Mesenchymal stem cell (in vitro differentiated cells and primary cell): ENCODE results near the gene C5AR1.
"Not testable (repeated sequence)": the region's sequence is repeated elsewhere in the genome, so short reads cannot be mapped to it uniquely, and the experiment has no call there.

ENCODE experiments used
- DNase-seq: peaks from one replicate; pipeline ENCODE4 v3.0.0-alpha.2; 2013
- H2AFZ ChIP-seq: one replicate; pipeline ENCODE4 v1.6.1; 2013; ENCODE audit warnings: low read depth, mild to moderate bottlenecking, control low read depth, inconsistent platforms, low read length, moderate library complexity
- H2AK5ac ChIP-seq: 2 replicates; pipeline ENCODE4 v1.6.1; 2013; ENCODE audit warnings: low read length, moderate library complexity, mild to moderate bottlenecking, inconsistent platforms; ENCODE audit not compliant: severe bottlenecking
- H2BK120ac ChIP-seq: one replicate; pipeline ENCODE4 v1.6.1; 2013; ENCODE audit warnings: low read depth, mild to moderate bottlenecking, inconsistent platforms, low read length, moderate library complexity
- H2BK12ac ChIP-seq, 2 experiments: one replicate each; pipeline ENCODE4 v1.6.1; 2013; ENCODE audit warnings: inconsistent platforms in 2 of 2, low read length in 2 of 2, mild to moderate bottlenecking in 2 of 2, moderate library complexity in 2 of 2, control low read depth in 1 of 2
- H2BK15ac ChIP-seq: one replicate; pipeline ENCODE4 v1.6.1; 2013; ENCODE audit warnings: mild to moderate bottlenecking, low read depth, inconsistent platforms; ENCODE audit not compliant: poor library complexity, severe bottlenecking
- H2BK5ac ChIP-seq: 2 replicates; pipeline ENCODE4 v1.6.1; 2013; ENCODE audit warnings: low read depth, mild to moderate bottlenecking, low read length, control low read depth, inconsistent platforms; ENCODE audit not compliant: poor library complexity, severe bottlenecking
- H3K14ac ChIP-seq, 2 experiments: one replicate each; pipeline ENCODE4 v1.6.1; 2013; ENCODE audit warnings: inconsistent platforms in 2 of 2, low read length in 2 of 2, control low read depth in 1 of 2, mild to moderate bottlenecking in 1 of 2, moderate library complexity in 1 of 2
- H3K18ac ChIP-seq, 2 experiments: one replicate each; pipeline ENCODE4 v1.6.1; 2013; ENCODE audit warnings: inconsistent platforms in 2 of 2, low read length in 2 of 2, control low read depth in 1 of 2, low read depth in 1 of 2, mild to moderate bottlenecking in 1 of 2
- H3K23ac ChIP-seq, 2 experiments: one replicate each; pipeline ENCODE4 v1.6.1; 2013; ENCODE audit warnings: inconsistent platforms in 2 of 2, low read length in 2 of 2, mild to moderate bottlenecking in 2 of 2, moderate library complexity in 2 of 2, control low read depth in 1 of 2
- H3K27ac ChIP-seq: 2 replicates; pipeline ENCODE4 v1.5.1; 2013; ENCODE audit warnings: mild to moderate bottlenecking, moderate library complexity, low read length, control low read depth, inconsistent platforms; ENCODE audit not compliant: poor library complexity, severe bottlenecking
- H3K27me3 ChIP-seq, 2 experiments: 2 replicates each; pipeline versions ENCODE4 v1.6.1 to v1.7.0; 2013; ENCODE audit warnings: low read length in 2 of 2, mild to moderate bottlenecking in 2 of 2, moderate library complexity in 2 of 2, control low read depth in 1 of 2, inconsistent platforms in 1 of 2; ENCODE audit not compliant: control insufficient read depth in 1 of 2, insufficient read depth in 1 of 2
- H3K36me3 ChIP-seq, 2 experiments: 2 replicates each; pipeline versions ENCODE4 v1.6.1 to v1.7.0; 2013; ENCODE audit warnings: low read length in 2 of 2, control low read depth in 1 of 2, inconsistent platforms in 1 of 2, low read depth in 1 of 2, mild to moderate bottlenecking in 1 of 2; ENCODE audit not compliant: insufficient read depth in 2 of 2, control insufficient read depth in 1 of 2
- H3K4ac ChIP-seq, 2 experiments: one replicate each; pipeline ENCODE4 v1.6.1; 2013; ENCODE audit warnings: inconsistent platforms in 2 of 2, low read length in 2 of 2, mild to moderate bottlenecking in 2 of 2, moderate library complexity in 2 of 2, control low read depth in 1 of 2, low read depth in 1 of 2
- H3K4me1 ChIP-seq: 2 replicates; pipeline ENCODE4 v1.6.1; 2013; ENCODE audit warnings: low read depth, low read length, control low read depth; ENCODE audit not compliant: control insufficient read depth, insufficient read depth
- H3K4me2 ChIP-seq: 2 replicates; pipeline ENCODE4 v1.6.1; 2013; ENCODE audit warnings: low read length, mild to moderate bottlenecking, inconsistent platforms; ENCODE audit not compliant: poor library complexity, severe bottlenecking
- H3K4me3 ChIP-seq, 2 experiments: 2 replicates each; pipeline versions ENCODE4 v1.5.1 to v1.7.0; 2013; ENCODE audit warnings: low read length in 2 of 2, mild to moderate bottlenecking in 2 of 2, control low read depth in 1 of 2, low read depth in 1 of 2; ENCODE audit not compliant: insufficient read depth in 1 of 2
- H3K79me1 ChIP-seq: replicated peaks from 2 replicates; pipeline ENCODE4 v1.6.1; 2013; ENCODE audit warnings: mild to moderate bottlenecking, control low read depth, low read length, inconsistent platforms; ENCODE audit not compliant: poor library complexity, severe bottlenecking
- H3K9ac ChIP-seq: 2 replicates; pipeline ENCODE4 v1.7.0; 2013; ENCODE audit warnings: mild to moderate bottlenecking, low read length, moderate library complexity
- H3K9me3 ChIP-seq: 2 replicates; pipeline ENCODE4 v1.7.0; 2013; ENCODE audit warnings: mild to moderate bottlenecking, low read length; ENCODE audit not compliant: control insufficient read depth
- H4K8ac ChIP-seq: one replicate; pipeline ENCODE4 v1.6.1; 2013; ENCODE audit warnings: inconsistent platforms, mild to moderate bottlenecking, low read length, moderate library complexity
- H4K91ac ChIP-seq: one replicate; pipeline ENCODE4 v1.6.1; 2013; ENCODE audit warnings: mild to moderate bottlenecking, low read length, inconsistent platforms
- WGBS: methylation state at CpG from one replicate; pipeline ENCODE4 v1.1.7; 2013; ENCODE audit warnings: mixed read lengths; 5-methylcytosine and 5-hydroxymethylcytosine counted together

Gene C5AR1

GRCh38 chr19:47296036-47296435, 13.6 kb upstream of the C5AR1 start:
- no peak overlapping the region for H2BK12ac ChIP-seq
- peaks cover 0 to 3% of the 10 kb centered on the region in 2 experiments for H3K36me3 ChIP-seq
- 5% methylated on average over 10 of the region's 12 CpGs for WGBS
- no peak overlapping the region for H3K14ac ChIP-seq
- no peak overlapping the region for H3K23ac ChIP-seq
- no peak overlapping the region for H2BK5ac ChIP-seq
- H3K79me1 ChIP-seq: no peaks in the 10 kb centered on the region
- no peak overlapping the region for H3K4ac ChIP-seq
- no peaks in the 10 kb centered on the region for H3K27me3 ChIP-seq
- no peak overlapping the region for H3K18ac ChIP-seq
- no peak overlapping the region for H3K4me3 ChIP-seq
- H3K9me3 ChIP-seq: no peaks in the 10 kb centered on the region
- H2BK15ac ChIP-seq: no peak overlapping the region
- H3K4me2 ChIP-seq: no peak overlapping the region
- H2BK120ac ChIP-seq: peak overlapping the region; percentile 19
- H2AFZ ChIP-seq: no peak overlapping the region
- H2AK5ac ChIP-seq: no peak overlapping the region
- no peak overlapping the region for H3K27ac ChIP-seq
- peak; percentile 81 for DNase-seq
- no peak overlapping the region for H4K91ac ChIP-seq
- no peak overlapping the region for H4K8ac ChIP-seq
- peaks cover 10% of the 10 kb centered on the region for H3K4me1 ChIP-seq
- H3K9ac ChIP-seq: no peak overlapping the region

- not testable (repeated sequence) for H3K9me3 ChIP-seq, H3K14ac ChIP-seq, H2BK120ac ChIP-seq, H3K4me2 ChIP-seq, H3K4me3 ChIP-seq, H2BK5ac ChIP-seq, H2BK15ac ChIP-seq, DNase-seq, H3K23ac ChIP-seq, H3K27me3 ChIP-seq, H3K79me1 ChIP-seq, H3K4me1 ChIP-seq, H2BK12ac ChIP-seq, H3K9ac ChIP-seq, H3K27ac ChIP-seq, H3K36me3 ChIP-seq, H3K4ac ChIP-seq, H4K91ac ChIP-seq, H3K18ac ChIP-seq, H2AFZ ChIP-seq, H4K8ac ChIP-seq, H2AK5ac ChIP-seq
- 84% methylated on average over 8 of the region's 14 CpGs for WGBS
Observed at GRCh38 chr19:47300867-47301266, 8.8 kb upstream of the C5AR1 start.

- Histone ChIP-seq H4K91ac (no peak overlapping the region), H2BK120ac (no peak overlapping the region), H3K4me3 (no peak overlapping the region), H3K4ac (no peak overlapping the region), H3K9me3 (no peaks in the 10 kb centered on the region), H3K4me2 (no peak overlapping the region), H3K14ac (no peak overlapping the region), H3K9ac (no peak overlapping the region), H3K18ac (no peak overlapping the region), H3K79me1 (no peaks in the 10 kb centered on the region), H2AFZ (no peak overlapping the region), H3K4me1 (peaks cover 8% of the 10 kb centered on the region), H3K36me3 (peaks cover 0 to 3% of the 10 kb centered on the region in 2 experiments), H2BK15ac (no peak overlapping the region), H3K23ac (no peak overlapping the region), H2BK5ac (no peak overlapping the region), H3K27ac (no peak overlapping the region), H2AK5ac (no peak overlapping the region), H4K8ac (no peak overlapping the region), H3K27me3 (no peaks in the 10 kb centered on the region), H2BK12ac (no peak overlapping the region)
- DNase-seq: no peak
- 95% methylated on average over 9 of the region's 10 CpGs for WGBS
Observed at GRCh38 chr19:47302249-47302648, 7.4 kb upstream of the C5AR1 start.

GRCh38 chr19:47303966-47304365, 5.7 kb upstream of the C5AR1 start:
- WGBS: 97% methylated on average over 4 of the region's 6 CpGs
- H3K36me3 ChIP-seq: peaks cover 0 to 3% of the 10 kb centered on the region in 2 experiments
- no peak for DNase-seq
- H3K79me1 ChIP-seq: no peaks in the 10 kb centered on the region
- H3K23ac ChIP-seq: no peak overlapping the region
- no peak overlapping the region for H3K18ac ChIP-seq
- no peak overlapping the region for H4K91ac ChIP-seq
- no peak overlapping the region for H2AFZ ChIP-seq
- H2BK12ac ChIP-seq: no peak overlapping the region
- no peak overlapping the region for H2AK5ac ChIP-seq
- no peak overlapping the region for H4K8ac ChIP-seq
- no peak overlapping the region for H3K27ac ChIP-seq
- H2BK5ac ChIP-seq: no peak overlapping the region
- no peak overlapping the region for H2BK120ac ChIP-seq
- H3K9me3 ChIP-seq: no peaks in the 10 kb centered on the region
- H3K4me1 ChIP-seq: peaks cover 8% of the 10 kb centered on the region
- H3K4me3 ChIP-seq: no peak overlapping the region
- H3K14ac ChIP-seq: no peak overlapping the region
- H3K4ac ChIP-seq: no peak overlapping the region
- no peak overlapping the region for H2BK15ac ChIP-seq
- H3K9ac ChIP-seq: no peak overlapping the region
- no peak overlapping the region for H3K4me2 ChIP-seq
- H3K27me3 ChIP-seq: no peaks in the 10 kb centered on the region
